ENCODE measurements around the gene SMIM14. TPM values are rescaled to one million over a fixed set of nuclear protein-coding genes. Genes with fewer than 3 reads are reported as not detected.

Gene SMIM14
- total RNA-seq, 1 experiment from 2014 or later, result 32.3 TPM

GRCh38 chr4:39569209-39569608 is 69.5 kb downstream of the SMIM14 start (continued):
- TF ChIP-seq, protein P1, sequence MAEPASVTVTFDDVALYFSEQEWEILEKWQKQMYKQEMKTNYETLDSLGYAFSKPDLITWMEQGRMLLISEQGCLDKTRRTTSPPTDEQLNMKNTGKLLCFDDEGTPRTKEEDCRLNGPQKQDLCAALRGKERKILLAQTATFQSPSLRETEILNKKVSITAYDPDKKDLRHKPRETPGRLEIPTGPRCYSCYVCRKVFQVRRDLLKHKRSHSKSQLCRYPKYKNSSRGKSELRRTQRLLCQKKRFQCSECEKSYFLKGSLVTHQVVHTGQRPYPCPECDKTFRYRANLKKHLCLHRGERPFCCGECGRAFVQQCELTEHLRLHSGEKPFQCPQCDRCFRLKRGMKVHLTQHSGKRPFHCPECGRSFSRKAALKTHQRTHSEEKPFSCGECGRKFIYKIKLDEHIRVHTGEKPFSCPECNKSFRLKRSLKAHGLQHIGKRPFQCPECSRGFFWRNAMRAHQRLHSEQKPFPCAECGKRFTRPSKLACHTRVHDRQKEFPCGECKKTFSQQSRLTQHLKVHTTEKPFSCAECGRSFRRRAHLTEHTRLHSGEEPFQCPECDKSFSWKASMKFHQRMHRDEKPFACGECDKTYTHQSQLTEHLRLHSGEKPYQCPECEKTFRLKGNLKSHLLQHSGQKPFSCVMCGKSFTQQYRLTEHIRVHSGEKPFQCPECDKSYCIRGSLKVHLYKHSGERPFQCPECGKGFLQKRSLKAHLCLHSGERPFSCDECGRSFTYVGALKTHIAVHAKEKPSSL (CRISPR knock-in tag; conservative IDR thresholded peaks at IDR 0.05), result no peak
- TF ChIP-seq CBFB (CRISPR knock-in tag; IDR thresholded peaks at IDR 0.05; ENCODE audit: low read depth) (no peak), CREB1 (CRISPR knock-in tag; IDR thresholded peaks at IDR 0.05) (no peak), NR3C1 (CRISPR knock-in tag; conservative IDR thresholded peaks at IDR 0.05; ENCODE audit: low read depth) (no peak), ZNF138 (CRISPR knock-in tag; conservative IDR thresholded peaks at IDR 0.05) (no peak)
- TF ChIP-seq, protein P2, sequence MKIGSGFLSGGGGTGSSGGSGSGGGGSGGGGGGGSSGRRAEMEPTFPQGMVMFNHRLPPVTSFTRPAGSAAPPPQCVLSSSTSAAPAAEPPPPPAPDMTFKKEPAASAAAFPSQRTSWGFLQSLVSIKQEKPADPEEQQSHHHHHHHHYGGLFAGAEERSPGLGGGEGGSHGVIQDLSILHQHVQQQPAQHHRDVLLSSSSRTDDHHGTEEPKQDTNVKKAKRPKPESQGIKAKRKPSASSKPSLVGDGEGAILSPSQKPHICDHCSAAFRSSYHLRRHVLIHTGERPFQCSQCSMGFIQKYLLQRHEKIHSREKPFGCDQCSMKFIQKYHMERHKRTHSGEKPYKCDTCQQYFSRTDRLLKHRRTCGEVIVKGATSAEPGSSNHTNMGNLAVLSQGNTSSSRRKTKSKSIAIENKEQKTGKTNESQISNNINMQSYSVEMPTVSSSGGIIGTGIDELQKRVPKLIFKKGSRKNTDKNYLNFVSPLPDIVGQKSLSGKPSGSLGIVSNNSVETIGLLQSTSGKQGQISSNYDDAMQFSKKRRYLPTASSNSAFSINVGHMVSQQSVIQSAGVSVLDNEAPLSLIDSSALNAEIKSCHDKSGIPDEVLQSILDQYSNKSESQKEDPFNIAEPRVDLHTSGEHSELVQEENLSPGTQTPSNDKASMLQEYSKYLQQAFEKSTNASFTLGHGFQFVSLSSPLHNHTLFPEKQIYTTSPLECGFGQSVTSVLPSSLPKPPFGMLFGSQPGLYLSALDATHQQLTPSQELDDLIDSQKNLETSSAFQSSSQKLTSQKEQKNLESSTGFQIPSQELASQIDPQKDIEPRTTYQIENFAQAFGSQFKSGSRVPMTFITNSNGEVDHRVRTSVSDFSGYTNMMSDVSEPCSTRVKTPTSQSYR (CRISPR knock-in tag; IDR thresholded peaks at IDR 0.05), result no peak
- TF ChIP-seq, protein P3, sequence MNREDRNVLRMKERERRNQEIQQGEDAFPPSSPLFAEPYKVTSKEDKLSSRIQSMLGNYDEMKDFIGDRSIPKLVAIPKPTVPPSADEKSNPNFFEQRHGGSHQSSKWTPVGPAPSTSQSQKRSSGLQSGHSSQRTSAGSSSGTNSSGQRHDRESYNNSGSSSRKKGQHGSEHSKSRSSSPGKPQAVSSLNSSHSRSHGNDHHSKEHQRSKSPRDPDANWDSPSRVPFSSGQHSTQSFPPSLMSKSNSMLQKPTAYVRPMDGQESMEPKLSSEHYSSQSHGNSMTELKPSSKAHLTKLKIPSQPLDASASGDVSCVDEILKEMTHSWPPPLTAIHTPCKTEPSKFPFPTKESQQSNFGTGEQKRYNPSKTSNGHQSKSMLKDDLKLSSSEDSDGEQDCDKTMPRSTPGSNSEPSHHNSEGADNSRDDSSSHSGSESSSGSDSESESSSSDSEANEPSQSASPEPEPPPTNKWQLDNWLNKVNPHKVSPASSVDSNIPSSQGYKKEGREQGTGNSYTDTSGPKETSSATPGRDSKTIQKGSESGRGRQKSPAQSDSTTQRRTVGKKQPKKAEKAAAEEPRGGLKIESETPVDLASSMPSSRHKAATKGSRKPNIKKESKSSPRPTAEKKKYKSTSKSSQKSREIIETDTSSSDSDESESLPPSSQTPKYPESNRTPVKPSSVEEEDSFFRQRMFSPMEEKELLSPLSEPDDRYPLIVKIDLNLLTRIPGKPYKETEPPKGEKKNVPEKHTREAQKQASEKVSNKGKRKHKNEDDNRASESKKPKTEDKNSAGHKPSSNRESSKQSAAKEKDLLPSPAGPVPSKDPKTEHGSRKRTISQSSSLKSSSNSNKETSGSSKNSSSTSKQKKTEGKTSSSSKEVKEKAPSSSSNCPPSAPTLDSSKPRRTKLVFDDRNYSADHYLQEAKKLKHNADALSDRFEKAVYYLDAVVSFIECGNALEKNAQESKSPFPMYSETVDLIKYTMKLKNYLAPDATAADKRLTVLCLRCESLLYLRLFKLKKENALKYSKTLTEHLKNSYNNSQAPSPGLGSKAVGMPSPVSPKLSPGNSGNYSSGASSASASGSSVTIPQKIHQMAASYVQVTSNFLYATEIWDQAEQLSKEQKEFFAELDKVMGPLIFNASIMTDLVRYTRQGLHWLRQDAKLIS (CRISPR knock-in tag; IDR thresholded peaks at IDR 0.05; ENCODE audit: borderline replicate concordance), result no peak

- ATAC-seq, result no peak
- Mint-ChIP-seq H3K4me3 (no peak overlapping the region), H3K27ac (no peak overlapping the region), H3K27me3 (ENCODE audit: low read depth) (no peaks in the 10 kb centered on the region), H3K36me3 (peaks cover 32% of the 10 kb centered on the region), H3K4me1 (peaks cover 2% of the 10 kb centered on the region), H3K9me3 (peaks cover 14% of the 10 kb centered on the region)
- TF ChIP-seq ZNF416 (CRISPR knock-in tag; IDR thresholded peaks at IDR 0.05) (no peak), SMAD3 (CRISPR knock-in tag; IDR thresholded peaks at IDR 0.05; ENCODE audit: borderline replicate concordance) (no peak), ZNF423 (CRISPR knock-in tag; IDR thresholded peaks at IDR 0.05) (no peak), TP53 (CRISPR knock-in tag; IDR thresholded peaks at IDR 0.05) (no peak), ATF1 (CRISPR knock-in tag; IDR thresholded peaks at IDR 0.05) (no peak), CREM (CRISPR knock-in tag; IDR thresholded peaks at IDR 0.05) (no peak), NR1H2 (CRISPR knock-in tag; IDR thresholded peaks at IDR 0.05) (no peak), NR2C2 (CRISPR knock-in tag; IDR thresholded peaks at IDR 0.05) (no peak)
- TF ChIP-seq, protein P4, sequence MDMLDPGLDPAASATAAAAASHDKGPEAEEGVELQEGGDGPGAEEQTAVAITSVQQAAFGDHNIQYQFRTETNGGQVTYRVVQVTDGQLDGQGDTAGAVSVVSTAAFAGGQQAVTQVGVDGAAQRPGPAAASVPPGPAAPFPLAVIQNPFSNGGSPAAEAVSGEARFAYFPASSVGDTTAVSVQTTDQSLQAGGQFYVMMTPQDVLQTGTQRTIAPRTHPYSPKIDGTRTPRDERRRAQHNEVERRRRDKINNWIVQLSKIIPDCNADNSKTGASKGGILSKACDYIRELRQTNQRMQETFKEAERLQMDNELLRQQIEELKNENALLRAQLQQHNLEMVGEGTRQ (CRISPR knock-in tag; IDR thresholded peaks at IDR 0.05), result no peak
- TF ChIP-seq, protein P5, sequence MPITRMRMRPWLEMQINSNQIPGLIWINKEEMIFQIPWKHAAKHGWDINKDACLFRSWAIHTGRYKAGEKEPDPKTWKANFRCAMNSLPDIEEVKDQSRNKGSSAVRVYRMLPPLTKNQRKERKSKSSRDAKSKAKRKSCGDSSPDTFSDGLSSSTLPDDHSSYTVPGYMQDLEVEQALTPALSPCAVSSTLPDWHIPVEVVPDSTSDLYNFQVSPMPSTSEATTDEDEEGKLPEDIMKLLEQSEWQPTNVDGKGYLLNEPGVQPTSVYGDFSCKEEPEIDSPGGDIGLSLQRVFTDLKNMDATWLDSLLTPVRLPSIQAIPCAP (CRISPR knock-in tag; IDR thresholded peaks at IDR 0.05), result no peak
- TF ChIP-seq, protein P6, sequence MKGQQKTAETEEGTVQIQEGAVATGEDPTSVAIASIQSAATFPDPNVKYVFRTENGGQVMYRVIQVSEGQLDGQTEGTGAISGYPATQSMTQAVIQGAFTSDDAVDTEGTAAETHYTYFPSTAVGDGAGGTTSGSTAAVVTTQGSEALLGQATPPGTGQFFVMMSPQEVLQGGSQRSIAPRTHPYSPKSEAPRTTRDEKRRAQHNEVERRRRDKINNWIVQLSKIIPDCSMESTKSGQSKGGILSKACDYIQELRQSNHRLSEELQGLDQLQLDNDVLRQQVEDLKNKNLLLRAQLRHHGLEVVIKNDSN (CRISPR knock-in tag; IDR thresholded peaks at IDR 0.05), result no peak
- DNase-seq (ENCODE audit: low spot score), result no peak
- ChIA-PET CTCF (interaction anchor here (1.3 kb wide), 1 partner anchor 9 kb away, joined by 4 read pairs; no protein-coding TSS in a partner anchor), POLR2A (no interaction called here)
These were observed 69.9 kb downstream of the SMIM14 start for GRCh38 chr4:39568805-39569204.

Measured in WTC11 (cell line).